GM19468 (cell line): ENCODE results near the gene ACHE.
A peak's percentile ranks its signal among the peaks of the same experiment; 100 is the strongest.

Source experiments
- ATAC-seq: cut with Tn5 transposase; IDR thresholded peaks from one replicate; pipeline ENCODE4 v1.9.1; 2021; ENCODE audit warnings: mild to moderate bottlenecking, moderate library complexity, moderate number of reproducible peaks; ENCODE audit not compliant: unreplicated experiment; ENCODE audit errors: extremely low read depth

ACHE gene

DNA sequence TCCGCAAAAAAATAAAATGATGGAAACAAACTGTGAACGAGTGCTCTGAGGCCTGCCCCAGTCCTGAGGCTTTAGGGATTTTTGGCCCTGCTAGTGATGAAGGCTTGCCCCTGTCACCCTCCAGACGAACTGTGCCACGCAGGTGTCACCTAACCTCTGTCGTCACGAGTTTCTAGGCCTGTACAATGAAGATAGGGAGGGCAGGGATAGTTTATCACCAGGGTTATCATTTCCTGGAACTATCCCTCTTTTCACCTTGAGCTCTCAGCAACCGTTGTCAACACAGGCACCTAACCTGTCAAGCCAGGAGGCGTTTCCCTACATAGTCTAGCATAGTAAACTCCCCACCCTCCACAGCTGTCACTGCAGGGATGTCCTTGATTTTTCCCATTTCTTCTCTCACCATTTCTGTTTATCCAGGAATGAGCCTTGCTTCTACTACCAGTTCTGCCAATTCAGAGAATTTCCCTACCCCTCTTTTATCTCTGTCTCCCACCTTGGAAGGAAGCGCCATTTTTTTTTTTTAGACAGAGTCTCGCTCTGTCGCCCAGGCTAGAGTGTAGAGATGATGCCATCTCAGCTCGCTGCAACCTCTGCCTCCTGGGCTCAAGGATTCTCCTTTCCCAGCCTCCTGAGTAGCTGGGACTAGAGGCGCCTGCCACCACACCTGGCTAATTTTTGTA is 2.2 kb upstream of the ACHE start:
- ATAC-seq: no peak

DNA sequence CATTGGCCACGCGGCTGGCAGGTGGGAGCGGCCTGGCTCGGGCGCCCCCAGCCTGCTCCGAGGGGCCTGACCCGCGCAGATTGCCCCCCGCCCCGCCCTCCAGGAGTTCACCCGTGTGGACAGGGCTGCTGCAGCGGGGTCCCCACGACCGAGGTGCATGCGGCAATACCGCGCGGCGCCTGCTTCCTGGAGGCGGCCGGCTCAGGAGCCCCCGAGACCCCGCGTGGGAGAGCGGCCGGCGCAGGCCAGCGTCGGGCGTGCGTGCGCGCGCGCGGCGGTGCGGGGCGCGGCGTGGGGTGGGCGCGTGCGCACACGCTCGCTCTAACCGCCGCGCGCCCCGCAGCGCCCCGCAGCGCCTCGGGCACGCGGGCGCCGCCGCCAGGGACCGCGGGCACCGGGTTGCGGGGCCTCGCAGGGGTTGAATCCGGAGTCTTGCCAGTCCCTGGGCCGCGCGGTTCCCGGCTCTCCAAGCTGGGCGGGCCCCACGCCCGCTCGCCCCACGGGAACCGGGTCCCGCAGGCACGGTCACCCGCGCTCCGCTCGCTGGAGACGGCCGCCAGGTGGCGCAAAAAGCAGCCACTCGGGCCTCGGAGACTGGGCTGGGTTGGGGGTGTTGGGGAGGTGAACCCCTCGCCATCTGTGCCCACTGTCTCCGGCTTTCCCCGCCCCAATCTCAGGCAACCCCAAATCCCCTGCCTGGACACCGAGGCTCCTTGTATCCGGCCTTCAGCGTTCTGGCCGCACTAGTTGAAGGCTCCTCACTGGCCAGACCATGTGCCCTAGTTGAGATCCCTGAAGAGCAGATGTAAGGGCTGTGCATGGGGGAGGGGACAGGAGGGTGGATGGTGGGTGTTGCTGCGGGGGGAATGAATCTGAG is 1.3 kb upstream of the ACHE start:
- no peak for ATAC-seq

DNA sequence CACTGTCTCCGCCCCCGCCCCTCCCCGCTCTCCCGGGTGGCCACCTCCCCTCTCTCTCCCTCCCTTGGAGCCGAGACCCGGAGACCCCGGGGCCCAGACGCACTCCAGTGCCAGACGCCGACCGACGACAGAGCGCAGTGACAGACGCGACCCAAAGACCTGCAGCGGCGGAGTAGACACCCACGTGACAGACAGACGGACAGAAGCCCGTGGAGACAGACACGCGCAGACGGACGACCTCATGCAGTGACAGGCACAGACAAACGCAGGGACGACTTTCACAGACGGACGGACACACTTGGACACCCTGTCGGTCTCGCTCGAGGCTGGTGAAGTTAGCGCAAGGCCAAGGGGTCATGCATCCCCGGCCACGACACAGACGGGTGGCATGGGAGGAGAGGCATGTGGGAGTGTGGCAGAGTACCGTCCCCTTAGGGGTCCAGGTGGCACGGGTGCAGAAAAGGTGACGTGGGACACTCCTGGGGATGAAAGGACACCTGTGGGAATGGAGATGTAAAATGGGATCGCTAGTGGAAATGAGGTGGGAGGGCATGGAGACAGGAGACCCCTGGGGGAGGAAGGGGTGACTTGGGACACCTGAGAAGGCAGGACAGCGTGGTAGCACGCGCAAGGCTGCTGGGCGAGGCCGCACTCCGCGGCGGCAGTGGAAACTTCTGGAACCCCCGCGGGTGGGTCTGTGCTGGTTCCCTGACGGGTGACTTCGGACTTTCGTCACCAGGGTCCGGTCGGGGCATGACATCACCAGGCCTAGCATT is 456 bp upstream of the ACHE start:
- ATAC-seq: no peak

DNA sequence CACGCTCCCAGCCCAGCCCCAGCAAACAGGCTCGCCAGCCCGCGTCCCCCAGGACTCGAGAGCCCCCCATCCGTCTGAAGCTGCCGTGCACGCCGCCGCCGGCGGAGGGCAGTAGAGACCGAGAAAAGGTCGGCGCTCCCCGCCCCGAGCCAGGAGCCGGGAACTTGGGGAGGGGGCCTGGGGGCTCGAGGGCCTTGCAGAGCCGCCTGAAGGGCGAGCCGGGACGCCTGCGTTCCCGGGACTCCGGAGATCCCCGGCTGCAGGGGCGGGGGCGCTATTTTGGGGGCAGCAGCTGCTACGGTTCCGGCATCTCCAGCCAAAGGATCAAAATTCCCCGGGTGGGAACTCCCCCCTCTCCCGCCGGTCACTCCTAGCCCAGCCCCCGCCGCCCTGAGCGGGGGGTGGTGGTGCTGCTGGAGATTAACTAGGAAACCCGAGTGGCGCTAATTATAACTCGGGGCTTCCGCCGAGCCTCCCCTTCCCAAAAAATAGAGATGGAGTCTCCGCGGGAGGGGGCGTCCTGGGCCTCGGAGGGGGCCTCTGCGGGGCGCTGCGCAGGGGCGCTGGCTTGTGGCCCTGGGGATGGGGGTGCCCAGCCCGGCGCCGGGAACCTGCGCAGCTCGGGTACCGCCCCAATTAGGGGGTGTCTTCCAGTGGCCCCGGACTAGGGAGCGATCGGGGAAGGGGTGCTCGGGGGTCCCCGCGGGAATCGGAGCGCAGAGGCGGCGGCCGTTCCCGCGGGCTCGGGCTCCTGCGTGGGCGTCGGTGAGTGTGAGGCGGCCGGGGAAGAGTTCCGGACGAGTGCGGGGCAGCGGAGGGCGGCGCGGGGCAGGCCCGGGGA is 608 bp downstream of the ACHE start:
- no peak for ATAC-seq

DNA sequence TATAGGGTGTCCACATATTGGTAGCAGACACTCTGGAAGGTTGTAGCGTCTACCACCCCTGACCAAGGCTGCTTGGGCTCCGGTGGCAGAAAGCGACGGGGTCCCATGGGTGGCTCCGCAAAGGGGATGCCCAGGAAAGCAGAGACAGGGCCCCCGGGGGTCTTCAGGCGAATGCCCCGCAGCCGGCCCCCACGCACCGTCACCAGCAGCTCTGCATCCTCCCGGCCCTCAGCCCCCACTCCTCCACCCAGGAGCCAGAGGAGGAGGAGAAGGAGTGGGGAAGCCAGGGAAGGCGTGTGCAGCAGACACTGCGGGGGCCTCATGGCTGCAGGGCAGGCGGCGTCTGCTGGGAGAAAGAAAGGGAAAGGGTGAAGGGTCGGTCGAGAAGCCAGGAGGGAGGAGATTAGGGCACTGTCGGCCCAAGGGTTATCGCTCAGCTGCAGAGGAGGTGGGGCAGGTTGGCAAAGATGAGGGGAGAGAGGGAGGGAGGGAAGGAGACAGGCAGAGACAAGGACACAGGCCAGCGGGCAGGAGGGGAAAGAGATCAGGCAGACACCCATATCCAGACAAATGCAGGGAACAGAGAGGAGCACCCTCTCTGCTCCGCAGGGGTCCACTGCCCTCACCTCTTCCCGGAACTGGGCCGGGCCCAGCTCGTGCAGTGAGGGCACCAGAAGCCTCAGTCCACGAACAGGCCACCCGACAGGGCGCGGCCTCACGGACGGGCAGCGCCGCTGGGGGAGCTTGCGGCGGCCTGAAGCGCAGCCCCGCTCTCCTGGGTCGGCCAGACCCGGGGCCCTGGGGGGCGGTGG is 1.6 kb downstream of the ACHE start:
- ATAC-seq: no peak

DNA sequence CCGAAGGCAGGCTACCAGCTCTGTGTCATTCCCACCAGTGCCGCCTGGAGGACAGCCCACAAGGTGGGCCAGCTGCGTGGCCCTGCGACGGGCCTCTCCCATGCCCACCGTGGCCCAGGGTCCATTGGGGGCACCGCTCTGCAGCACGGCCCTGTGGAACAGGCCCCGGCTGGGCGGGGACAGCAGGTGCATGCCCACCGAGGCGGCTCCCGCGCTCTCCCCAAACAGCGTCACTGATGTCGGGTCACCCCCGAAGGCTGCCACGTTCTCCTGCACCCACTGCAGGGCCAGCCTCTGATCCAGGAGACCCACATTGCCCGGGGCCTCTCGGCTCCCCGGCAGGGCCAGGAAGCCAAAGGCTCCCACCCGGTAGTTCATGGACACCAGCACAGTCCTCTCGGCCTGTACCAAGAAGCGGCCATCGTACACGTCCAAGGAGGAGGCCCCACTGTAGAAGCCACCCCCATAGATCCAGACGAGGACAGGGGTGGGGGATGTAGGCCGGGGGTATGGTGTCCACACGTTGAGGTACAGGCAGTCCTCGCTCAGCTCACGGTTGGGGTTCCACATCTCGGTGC is 2.3 kb downstream of the ACHE start:
- ATAC-seq: no peak

DNA sequence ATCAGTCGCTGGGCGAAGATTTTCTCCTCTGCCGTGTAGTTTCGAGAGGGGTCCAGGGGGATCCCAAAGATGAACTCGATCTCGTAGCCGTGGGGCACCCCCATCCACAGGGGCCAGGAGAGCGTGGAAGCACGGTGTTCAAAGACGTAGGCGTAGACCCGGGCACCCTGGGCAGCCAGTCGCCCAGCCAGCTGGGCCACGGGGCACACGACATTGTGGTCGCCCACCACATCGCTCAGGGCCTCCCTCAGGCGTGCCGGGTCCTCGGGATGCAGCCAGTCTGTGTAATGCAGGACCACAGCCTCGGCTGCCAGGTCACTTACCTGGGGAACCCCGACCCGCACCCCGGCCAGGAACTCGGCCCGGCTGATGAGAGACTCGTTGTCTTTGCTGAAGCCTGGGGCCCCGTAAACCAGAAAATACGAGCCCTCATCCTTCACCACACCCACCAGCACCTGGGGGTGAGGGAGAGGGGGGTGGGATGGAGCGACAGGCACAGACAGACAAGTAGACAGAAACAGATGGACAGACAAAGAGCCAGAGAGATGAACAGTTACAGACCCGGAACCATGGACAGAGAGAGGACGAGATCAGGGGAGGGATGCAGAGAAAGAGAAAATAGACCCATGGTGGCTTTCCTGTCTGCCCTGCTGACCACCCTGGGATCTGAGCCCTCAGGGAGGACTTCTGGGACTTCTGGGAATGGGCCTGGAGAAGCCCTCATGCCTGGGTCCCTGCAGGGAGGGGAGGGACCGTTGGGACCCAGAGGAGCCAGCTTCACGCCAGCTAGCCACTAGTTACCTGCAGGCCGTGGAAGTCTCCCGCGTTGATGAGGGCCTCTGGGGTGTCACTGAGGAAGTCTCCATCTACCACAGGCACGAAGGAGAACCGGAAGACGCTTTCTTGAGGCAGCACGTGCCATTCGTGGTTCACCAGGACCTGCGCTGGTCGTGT is 3.0 kb downstream of the ACHE start:
- ATAC-seq: no peak

DNA sequence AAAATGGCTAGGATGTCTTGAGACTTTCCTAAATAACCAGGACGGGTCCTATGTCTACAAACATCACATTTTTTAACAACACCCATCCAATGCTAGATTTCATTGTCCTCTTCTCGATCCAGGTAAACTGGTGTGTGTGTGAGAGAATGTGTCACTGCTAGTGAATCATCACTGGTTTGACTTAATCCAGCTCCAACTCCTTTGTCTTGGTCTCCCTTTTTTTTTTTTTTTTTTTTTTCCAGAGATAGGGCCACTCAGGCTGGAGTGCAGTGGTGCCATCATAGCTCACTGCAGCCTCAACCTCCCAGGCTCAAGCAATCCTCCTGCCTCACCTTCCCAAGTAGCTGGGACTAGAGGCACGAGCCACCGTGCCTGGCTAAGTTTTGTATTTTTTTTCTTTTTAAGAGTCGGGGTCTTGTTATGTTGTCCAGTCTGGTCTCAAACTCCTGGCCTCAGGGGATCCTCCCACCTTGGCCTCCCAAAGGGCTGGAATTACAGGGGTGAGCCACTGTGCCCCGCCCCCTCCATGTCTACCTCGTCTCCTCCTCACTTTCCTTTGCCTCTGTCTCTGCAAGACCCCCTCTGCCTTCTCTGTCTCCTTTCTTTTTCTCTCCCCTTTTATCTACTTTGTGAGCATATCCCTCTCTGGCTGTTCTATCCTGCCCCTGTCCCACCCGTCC is 4.0 kb downstream of the ACHE start:
- ATAC-seq: no peak

DNA sequence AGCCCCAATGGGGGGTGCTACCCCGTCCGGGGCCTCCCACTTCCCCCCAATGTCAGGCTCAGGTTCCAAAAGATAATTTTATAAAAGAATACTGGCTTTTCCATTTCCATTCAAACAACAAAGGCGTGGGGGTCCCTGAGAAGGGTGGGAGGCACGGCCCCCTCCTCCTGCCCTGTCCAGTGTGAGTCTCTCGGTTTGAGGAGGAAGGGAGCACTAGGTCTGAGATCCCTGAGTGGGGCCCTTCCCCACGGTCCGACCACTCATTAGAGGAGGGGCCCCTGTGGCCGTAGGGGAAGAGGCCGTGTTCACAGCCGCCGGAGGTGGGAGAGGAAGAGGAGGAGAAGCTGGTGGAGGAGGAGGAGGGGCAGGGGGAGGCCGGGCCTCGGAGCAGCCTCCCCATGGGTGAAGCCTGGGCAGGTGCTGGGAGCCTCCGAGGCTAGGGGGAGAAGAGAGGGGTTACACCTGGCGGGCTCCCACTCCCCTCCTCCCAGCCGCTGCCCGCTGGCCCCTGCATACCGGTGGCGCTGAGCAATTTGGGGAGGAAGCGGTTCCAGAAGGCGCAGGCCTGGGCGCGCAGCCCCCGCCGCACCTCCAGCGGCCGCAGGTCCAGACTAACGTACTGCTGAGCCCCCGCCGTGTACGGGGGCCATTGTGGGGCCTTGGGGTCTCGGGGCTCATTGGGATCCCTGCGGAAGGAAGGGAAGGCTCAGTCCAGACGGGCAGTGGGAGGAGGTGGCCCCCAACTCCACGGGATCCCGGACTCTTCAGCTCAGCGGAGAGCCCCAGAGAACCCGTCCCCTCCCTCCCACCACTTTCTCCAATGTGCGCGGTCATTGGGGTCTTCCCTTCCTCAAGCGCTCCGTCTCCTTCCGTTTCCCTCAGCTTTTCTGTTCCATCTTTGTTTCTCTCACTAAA is 4.8 kb downstream of the ACHE start:
- ATAC-seq: no peak

DNA sequence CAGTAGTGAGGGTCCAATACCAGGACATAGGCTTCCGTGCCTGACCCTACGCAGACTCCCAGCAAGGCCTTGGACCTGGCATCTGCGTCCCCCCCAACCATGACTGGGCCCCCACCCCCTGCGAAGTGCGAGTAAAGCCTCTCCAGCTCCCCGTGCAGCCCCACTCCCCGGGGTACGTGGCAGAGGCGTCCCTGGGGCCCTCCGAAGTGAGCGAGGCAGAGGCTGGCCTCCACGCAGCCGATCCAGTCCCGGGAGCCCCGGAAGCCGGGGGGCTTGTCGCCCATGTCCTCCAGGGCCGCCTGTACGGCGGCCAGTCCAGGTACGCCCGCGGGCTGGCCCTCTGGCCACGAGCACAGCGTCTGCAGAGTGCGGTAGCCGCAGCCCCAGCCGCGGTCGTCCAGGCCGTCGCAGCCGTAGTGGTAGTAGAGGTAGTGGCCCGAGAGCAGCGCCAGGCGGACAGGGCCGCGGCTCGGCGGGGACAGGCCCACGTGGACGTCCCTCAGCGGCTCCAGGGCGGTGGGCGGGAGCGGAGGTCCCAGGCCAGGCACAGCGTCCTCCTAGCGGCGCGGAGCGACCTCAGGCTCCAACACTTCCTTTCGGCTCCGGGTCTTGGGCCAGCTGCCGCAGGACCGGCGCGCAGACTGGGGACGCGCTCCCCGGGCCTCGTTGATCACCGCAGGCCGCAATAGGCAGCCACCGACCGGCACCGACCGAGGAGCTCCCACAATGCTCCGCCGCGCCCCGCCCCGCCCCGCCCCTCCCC is 6.5 kb downstream of the ACHE start, which contains the start of gene UFSP1:
Gene UFSP1 (minus strand): TSS at position 728 of the 763 bp plus-strand sequence. CDS start 444 bp downstream, at position 284.
- no peak for ATAC-seq

DNA sequence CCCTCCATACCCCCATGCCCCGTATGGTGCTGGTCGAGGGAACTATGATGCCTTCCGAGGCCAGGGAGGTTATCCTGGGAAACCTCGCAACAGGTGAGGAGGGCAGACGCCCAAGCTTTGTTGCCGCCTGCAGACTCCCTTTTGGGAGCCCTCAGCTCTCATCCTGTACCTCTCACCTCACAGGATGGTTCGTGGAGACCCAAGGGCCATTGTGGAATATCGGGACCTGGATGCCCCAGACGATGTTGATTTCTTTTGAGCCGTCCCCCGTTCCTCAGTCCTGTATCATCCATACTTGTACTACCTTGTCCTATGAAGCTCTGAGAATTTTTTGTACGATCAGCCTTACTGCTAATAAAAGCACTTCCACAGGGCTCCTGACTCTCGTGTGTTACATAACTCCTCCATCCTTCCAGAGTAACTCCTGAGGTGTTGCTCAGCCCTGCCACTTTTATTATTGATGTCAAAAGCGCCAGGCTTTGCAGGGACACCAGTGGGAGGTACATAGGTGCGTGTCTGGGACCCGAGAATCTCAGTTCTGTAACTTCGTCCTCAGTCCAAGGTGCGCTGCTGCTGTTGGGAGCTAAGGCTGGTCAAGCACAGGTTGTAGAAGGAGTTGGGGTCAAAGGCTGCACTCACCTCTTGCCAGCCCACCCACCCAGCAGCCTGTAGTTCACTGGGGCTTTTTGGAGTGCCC is 7.2 kb downstream of the ACHE start:
- no peak for ATAC-seq

DNA sequence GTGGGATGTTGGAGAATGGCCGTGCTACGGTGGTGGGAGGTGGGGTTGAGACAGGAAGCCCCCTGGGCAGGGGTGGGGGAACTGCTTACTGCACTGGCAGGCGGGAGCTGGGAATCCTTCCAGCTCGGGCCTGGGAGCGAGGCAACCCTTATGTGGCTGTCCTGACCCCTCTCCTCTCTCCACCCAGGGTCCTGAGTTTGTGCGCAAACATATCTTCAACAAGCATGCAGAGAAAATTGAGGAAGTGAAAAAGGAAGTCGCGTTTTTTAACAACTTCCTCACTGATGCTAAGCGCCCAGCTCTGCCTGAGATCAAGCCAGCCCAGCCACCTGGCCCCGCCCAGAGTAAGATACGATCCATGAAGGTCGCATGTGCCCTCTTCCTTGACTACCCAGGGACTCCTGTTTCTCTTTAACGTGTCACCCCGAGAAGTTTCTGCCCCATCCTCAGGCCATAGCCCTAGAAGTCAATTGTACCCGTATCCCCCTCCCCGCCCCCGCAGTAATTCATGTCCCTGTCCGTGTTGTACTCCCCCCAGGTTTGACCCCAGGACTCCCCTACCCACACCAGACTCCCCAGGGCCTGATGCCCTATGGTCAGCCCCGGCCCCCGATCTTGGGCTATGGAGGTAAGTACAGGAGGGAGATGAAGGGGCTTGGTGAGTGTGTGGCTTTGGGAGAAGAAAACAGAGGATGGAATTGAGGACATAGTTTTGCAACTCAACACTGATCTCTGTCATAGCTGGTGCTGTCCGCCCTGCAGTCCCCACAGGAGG is 8.0 kb downstream of the ACHE start:
- ATAC-seq: peak; percentile 38

DNA sequence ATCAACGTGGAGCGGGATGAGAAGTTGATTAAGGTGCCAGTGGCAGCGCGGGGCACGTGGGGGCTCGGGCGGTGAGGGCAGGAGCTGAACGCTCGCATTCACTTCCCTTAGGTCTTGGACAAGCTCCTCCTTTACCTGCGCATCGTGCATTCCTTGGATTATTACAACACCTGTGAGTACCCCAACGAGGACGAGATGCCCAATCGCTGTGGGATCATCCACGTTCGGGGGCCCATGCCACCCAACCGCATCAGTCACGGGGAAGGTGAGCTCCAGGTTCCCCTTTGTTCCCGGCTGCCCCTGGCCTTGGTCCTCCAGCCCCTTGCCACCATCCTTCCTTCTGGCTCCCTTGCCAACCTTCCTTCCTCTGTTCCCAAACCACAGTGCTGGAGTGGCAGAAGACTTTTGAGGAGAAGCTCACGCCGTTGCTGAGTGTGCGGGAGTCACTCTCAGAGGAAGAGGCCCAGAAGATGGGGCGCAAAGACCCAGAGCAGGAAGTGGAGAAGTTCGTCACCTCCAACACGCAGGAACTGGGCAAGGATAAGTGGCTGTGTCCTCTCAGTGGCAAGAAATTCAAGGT is 8.7 kb downstream of the ACHE start:
- ATAC-seq: no peak
